HS-27A (cell line): Measurements from ENCODE around the gene ACSL5.

ENCODE experiments used
- DNase-seq: peaks from one replicate; pipeline ENCODE4 v3.0.0-alpha.2; 2012; ENCODE audit warnings: low read depth, missing footprints

The ACSL5 gene, protein sequence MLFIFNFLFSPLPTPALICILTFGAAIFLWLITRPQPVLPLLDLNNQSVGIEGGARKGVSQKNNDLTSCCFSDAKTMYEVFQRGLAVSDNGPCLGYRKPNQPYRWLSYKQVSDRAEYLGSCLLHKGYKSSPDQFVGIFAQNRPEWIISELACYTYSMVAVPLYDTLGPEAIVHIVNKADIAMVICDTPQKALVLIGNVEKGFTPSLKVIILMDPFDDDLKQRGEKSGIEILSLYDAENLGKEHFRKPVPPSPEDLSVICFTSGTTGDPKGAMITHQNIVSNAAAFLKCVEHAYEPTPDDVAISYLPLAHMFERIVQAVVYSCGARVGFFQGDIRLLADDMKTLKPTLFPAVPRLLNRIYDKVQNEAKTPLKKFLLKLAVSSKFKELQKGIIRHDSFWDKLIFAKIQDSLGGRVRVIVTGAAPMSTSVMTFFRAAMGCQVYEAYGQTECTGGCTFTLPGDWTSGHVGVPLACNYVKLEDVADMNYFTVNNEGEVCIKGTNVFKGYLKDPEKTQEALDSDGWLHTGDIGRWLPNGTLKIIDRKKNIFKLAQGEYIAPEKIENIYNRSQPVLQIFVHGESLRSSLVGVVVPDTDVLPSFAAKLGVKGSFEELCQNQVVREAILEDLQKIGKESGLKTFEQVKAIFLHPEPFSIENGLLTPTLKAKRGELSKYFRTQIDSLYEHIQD

DNA sequence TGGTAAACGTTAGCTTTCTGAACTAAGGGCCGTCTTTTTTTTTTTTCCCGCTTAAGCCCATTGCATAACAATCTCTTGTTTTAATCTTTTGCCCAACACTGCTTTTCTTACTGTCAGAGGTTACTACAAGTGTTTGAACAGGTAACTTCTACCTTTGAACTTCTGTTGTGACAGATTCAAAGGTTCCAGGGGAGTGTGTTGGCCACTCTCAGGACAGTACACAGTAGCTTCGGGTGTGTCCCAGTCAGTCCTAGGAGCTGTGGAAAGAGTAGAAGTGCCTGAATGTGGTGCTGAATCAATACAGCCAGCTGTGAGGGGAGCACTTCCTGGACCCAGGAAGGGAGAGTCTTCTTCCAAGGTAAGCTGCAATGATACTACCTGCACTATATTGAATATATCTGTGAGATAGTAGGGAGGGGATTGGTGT, at the start of gene ACSL5:
ACSL5 (plus strand) TSS at position 205 of the 427 bp plus-strand sequence. CDS start 20,831 bp downstream, outside the sequence.
- DNase-seq = no peak

DNA sequence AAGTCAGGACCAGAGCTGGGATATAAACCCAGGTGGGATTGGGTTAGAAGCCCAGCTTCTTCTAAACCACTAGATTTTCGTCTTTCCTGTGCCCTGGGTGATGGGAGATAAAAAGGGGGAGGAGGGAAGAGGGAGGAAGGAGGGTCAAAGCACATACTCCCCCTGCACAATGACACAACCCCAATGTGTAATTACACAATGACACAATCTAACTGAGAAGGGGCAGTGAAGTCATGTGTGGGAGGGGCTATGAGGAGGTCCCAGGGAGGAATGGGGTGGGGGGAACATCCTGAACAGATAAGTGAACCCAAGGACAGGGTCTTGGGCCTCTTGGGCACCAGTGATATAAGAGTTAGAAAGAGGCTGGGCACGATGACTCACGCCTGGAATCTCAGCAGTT, 46.2 kb upstream of the ACSL5 start:
- no peak for DNase-seq

DNA sequence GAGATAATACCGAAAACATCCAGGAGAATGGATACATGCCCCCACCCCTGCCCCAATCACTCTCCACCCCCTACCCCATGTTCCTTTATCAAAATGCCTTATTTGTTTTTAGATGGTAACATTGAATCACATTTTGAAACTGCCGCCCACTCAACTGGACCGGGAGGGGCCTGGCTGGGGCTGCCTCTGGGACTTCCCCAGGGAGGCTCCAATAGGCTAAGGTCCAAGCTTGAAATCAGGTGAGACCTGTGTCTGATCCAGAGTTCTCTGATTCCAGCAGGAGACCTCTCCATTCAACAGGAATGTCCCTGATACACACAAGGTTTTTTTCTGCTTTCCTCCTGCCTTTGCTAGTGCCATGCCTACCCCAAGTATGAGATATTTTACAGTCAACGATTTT, 43.8 kb upstream of the ACSL5 start:
- no peak for DNase-seq

DNA sequence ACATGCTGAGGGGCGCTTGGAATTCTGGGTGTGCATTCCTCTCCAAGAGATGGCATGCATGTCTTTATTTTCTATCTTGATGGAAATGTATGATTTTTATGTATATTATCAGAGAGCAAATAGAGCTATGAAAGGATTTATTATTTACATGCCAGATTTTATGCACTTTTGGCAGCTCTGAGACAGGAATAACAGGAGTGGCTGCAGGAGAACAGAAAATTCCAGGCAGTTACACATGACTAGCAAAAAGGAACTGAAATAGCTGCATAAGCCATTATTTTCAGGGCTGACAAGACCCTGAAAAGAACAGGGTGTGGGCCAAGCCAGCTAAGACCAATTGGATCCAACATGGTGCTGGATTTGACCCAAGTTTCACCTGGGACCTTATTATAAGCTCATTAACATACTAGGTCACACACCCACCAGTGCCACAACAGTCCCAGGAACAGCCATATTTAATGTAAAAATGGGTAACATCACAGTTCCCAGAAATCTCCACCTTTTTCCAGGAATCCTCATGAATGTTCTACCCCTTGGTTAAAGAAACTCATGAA, 43.2 kb upstream of the ACSL5 start:
- DNase-seq = no peak

DNA sequence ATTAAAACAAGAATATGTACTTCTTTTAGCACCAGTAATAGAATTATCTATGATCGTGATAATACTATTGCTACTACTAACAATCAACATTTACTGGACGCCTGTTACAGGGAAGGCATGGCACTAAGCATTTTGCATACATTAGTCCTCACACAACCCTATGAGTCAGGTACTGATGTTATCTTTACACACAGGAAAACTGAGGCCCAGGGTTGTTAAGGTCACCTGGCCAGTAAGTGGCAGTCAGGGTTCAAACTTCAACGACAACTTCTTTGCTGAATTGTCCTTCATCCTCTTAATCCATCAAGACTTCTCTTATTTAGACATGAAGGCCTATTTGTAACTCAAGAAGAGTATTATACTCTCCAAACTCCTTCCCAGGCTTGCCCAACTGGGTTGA, 41.9 kb upstream of the ACSL5 start:
- no peak for DNase-seq

DNA sequence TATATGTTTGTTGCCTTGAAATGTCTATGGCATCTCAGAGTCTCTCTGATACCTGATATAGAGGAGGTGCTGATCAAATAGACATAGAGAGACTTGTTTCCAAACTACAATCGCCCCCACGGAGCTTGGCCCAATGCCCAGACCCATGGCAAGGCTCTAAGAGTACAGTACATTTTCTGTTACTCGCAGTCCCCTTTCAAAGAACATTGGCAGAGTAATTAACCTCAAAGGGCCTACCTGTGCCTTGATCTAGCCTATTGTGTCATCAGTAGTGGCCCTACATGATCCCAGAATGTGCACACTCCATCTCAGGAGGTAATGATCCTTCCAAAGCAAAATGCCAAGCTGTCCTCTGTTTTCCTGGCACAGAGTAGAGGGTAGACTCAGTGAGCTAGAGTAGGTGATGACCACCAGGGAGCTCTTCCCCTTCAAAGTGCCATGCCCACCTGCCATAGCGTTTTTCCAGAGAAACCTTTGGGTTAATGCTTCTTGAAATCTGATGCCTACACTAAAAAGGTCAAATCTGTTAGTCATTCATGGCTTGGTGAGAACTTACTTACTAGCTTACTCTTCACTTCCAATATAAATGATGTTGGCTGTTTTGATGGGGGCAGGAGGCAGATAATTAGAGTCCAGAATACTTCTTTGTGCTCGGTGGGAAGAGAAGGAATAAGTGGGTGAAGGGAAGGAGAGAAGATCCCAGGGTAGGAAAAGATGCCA, 41.2 kb upstream of the ACSL5 start:
- DNase-seq = no peak

DNA sequence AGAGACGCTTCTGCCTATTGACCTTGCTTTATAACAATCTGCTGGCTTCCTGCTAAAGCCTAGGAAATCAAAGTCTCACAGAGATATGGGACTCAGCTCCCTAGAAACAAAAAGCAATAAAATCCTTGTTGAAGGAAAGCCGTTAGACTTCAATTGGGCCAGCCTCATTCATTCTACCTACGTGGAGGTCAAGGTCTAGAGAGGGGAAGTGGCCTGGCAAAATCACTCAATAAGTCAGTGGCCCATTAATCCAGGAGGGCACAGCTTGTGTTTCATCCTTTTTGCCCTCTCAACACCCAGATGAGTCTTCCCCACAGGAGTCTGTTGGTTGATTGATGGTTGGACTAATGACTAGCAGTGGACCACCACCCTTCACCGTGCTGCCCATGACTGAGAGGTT, 40.5 kb upstream of the ACSL5 start:
- DNase-seq = no peak

DNA sequence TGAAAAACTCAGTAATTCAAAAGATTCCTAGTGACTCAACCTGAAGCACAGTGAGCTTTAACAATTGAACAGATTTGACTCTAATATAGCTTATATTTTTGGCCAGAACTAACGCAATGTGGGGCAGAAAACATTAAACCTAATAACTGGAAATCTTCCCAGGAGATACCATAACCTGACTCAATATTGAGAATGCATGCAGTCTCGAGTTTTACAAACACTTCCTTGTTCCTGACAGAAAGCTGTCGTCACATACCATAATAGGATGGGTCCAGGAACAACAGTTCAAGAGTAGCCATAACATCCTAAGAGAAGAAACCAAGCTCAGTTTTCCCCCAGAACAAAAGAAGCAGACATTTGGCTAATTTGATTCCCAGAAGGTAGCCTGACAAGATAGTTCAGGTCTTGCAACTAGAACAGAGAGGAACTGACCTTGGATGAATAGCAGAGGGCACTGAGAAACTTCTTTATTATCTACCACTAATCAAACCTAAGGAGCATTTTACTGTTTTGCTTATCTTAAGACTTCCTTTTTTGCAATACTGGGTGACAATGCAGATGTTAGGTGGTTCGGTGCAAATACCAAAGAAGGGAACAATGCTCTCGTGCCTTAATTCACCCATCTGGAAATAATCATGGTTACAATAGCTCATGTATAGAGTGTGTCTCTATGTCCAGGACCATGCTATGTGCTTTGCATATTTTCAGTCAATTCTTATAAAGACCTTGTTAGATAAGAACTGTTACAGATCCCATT, 38.6 kb upstream of the ACSL5 start:
- no peak for DNase-seq

DNA sequence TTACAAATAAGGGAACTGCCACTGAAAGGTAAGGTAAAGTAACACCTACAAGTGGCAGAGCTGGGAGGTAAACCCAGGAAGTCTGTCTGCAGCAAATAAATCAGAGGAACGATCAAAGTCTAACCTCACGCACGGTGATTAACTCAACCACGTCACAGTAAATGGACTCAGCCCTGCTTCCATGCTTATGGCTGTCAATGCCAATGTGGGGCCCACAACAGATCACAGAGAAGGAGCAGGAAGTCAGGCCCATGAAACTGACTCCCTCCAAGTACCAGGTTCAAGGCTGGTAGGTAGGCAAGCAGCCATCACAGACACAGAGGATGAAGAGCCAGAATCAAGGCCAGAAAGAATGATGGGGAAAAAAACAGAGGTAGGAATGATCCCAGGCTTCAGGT, 38.0 kb upstream of the ACSL5 start:
- no peak for DNase-seq

DNA sequence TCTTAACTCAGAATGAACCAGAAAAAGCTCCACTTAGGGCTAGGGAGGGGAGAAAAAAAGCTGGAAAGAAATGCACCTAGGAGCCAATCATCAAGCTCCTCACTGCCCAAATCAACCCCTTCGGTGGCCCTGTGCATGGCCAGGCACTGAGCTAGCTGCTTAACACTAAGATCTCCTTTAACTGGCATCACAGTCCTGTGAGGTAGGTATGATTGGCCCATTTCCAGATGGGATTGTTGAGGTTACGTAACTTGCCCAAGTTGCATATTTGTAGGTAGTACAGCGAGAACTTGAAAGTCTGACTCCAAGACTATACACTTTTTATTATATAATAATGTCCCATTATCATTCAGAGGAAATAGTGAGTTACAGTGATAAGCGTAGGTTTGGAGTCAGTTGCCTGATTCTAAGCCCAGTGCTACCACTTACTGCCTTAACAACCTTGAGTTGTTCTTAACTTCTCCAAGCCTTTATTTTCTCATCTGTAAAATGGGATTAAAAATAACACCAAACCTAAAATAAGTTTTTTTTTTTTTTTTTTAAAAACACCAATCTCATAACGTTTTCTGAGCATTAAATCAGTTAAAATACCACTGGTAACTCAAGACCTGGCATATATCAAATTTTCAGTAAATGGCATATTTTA, 37.2 kb upstream of the ACSL5 start:
- no peak for DNase-seq

DNA sequence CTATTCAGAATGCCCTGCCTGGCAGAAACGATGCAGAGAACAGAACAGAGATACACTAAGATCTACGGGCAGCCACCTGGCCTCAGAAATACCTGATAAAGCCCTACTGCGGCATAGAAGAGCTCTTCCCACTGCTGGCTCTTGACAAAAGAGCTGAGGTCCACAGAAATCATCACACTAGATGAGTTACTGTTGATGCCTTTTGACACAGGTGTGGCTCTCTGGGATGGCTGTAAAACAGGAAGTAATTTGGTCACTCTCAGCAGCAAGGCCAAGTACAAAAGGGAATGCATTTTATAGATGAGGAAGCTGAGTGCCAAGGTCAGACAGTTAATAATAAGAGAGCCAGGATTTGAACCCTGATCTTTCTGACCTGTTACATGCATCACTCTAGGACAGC, 35.0 kb upstream of the ACSL5 start:
- DNase-seq = no peak

DNA sequence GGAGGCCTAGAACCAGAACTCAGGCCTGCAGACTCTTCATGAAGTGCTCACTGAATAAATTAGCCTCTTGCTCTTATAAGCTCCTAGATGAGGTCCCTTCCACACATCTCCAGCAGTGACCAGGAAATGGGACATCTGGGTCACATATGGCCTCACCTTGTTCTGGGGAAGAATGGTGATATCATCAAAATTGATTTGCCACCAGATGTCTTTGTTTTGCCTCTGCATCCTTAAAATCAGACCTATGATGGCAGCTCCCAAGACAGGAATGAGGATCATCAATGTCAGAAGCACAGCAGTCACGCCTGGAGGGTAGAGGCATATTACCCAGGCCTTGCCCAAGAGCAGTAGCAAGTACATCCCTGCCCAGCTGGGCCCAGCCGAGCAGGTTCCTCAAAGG, 33.3 kb upstream of the ACSL5 start:
- no peak for DNase-seq

DNA sequence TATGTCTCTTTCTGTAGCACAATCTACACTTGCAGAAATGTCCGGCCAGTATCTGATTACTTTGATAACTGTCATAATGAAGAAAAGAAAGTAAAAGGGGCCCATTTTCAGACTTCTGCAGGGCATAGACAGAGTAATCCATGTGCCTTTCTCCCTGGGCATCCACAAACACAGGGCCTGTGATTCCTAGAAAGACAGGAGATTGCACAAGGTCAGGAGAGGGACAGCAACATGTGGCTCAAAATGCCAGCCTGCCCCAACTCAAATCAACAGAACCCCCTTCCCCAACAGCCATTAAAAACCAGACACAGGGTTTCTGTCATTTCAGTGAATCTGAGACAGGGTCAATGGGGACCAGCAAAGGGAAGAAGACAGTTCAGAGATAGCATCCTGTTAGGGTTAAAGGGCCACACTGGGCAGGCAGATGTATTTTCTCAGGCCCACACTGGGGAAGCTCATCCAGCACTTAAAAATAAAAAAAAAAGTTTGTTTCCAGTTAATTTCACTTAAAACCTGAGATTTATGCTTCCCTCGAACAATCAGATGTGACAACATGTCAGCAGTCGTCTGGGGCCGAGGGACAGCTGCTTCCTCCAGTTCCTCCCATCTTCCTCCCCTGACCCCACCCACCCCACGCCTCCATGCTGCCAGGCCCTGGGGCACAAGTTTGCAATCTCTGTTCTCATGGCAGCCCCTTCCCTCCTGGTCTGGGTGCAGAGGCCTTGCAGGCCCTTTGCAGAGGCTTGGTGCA, 30.7 kb upstream of the ACSL5 start:
- no peak for DNase-seq

DNA sequence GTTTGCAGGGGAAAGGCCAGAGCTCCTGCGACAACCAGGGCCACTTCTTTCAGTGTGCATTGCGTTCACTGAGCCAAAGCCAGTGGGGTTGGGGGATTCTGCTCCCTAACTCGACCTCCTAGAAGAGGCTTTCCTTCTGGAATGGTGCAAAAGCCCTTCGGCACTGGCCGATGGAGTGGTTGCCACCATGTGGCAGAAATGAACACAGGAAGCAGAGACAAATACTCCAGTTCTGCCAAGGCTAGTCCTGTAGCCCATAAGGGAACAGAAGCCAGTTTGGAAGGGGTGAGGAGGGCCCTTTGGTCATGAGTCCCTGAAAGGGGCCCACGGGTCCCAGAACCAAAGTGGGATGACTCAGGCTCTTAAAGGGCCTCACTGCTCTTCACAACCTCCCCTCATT, 29.7 kb upstream of the ACSL5 start:
- DNase-seq = no peak

DNA sequence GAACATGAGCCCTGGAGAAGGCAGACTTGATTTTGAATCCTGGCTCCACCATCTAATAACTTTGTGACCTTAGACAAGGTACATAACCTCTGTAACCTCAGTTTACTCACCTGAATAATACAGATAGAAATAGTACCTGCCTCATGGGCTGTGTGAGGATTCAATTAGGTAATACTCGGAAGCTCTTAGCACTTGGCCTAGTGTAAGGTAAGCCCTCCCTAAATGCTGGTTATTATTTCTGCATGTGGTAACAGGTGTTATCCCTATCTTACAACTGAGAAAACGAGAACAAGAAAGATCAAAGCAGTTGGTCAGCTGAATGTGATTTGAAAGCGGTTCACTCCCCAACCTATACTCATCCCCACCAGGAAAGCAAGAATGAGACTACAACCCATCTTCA, 28.7 kb upstream of the ACSL5 start:
- no peak for DNase-seq

DNA sequence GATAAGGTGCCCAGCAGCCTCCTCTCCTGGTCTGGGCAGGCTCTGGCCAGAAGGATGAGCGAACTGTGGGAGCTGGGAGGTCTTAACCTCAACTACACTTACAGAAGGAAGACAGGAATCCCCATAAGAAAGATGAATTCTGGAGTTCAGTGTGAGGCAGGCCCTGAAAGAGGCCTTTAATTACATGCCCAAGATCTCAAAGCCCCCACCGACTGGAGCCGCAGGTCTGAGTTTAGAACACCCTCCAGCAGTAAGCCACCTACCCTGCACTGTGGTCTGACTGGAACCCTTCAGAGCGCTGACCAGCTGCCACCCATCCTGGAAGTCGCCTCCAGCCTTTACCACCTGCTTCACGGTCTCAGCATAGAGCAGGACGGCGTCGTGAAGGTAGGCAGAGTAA, 28.2 kb upstream of the ACSL5 start:
- DNase-seq = no peak

DNA sequence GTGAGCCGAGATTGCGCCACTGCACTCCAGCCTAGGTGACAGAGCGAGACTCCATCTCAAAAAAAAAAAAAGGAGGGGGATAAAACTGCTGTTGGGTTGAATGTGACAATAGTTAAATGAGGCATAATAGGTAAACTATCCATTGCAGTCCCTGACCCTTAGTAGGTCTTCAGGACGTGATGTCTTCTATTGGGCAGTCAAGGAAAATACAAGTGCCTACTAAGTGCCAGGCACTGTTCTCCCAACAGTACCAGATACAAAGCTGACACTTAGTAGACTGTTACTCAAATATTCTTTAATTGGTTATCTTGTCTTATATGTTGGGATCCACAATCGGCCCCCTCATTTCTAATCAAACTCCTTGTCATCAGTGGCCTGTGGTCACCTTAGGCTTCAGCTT, 27.1 kb upstream of the ACSL5 start:
- no peak for DNase-seq

DNA sequence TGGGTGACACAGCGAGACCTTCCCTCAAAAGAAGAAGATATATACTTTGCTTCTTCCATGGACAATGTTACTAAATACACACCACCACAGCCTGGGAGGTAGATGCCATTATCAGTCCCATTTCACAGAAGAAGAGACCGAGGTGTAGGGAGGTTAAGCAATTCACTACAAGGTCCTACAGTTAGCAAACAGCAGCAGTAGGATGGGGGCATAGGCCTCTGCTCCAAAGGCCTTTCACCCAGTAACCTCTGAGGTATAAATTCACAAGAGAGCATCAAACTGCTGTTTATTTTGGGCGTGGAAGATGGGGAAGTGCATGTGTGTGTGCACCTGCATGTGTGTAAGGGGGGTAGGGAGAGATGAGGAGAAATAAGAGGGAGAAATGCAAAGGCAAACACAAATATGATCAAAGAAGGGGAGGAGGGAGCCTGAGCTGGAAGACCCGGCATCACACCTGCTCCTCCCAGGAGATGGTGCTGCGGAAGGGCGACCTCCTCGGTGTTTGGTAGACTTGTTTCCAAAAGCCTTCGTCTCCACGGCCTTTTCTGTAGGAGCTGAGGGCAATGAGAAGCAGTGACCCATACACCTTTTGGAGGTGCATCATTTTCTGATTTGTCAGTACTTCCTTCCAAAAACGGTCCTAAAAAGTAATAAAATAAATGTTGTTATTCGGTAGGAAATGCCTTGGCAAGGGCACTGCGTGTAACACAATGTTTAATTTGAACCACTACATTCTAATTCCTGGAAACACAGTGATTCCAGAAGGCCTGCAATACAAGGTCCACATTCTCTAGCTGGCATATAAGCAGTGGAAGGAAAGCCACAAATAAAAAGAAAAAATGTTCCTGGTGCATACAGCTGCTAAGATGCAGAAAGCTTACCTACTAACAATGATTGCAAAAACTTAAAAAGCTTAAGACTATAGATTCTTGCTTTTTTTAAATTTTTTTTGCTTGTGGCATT, 25.9 kb upstream of the ACSL5 start:
- DNase-seq = no peak

DNA sequence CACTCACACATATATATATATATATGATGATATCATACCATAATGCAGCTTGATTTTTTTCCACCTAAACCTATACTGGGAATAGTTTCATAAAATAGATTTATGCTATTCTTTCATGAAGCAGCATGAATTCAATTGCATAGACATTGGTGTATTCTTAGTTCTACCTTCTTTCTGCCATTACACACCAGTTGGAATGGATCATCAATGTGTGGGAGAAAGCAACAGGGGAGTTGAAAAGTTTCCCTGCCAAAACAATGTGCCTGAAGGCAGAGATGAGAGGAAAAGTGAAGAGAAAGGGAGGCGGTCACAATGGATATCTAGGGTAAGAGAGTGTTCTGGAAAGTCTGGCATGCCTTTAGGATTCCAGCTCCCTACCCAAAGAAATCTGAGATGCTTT, 25.2 kb upstream of the ACSL5 start:
- DNase-seq = no peak
